Type B pancreatic cell (in vitro differentiated cells): ENCODE results near the gene CLCN6. TPM values are rescaled to one million over a fixed set of nuclear protein-coding genes. Genes with fewer than 3 reads are reported as not detected.

Source experiments
- DNase-seq: peaks from one replicate; pipeline ENCODE4 v3.0.0; 2021; ENCODE audit warnings: mixed read lengths; ENCODE audit not compliant: unreplicated experiment; ENCODE audit errors: extremely low spot score
- H3K27ac Mint-ChIP-seq: 2 replicates; pipeline ENCODE4 v1.8.0; 2021; ENCODE audit warnings: mild to moderate bottlenecking, mixed read lengths
- H3K27me3 Mint-ChIP-seq: 2 replicates; pipeline ENCODE4 v1.8.0; 2021; ENCODE audit warnings: mixed read lengths
- H3K36me3 Mint-ChIP-seq: 2 replicates; pipeline ENCODE4 v1.8.0; 2021; ENCODE audit warnings: mixed read lengths
- H3K4me1 Mint-ChIP-seq: one replicate; pipeline ENCODE4 v1.8.0; 2021; ENCODE audit warnings: mixed read lengths; ENCODE audit not compliant: unreplicated experiment
- H3K4me3 Mint-ChIP-seq: 2 replicates; pipeline ENCODE4 v1.8.0; 2021; ENCODE audit warnings: mild to moderate bottlenecking, mixed read lengths
- H3K9me3 Mint-ChIP-seq: 2 replicates; pipeline ENCODE4 v1.8.0; 2021; ENCODE audit warnings: mixed read lengths
- CTCF ChIP-seq: fragments of 200-600 bp; sonication (generic); conservative IDR thresholded peaks from 2 replicates; pipeline ENCODE4 v1.5.0; 2021; ENCODE audit warnings: antibody characterized with exemption, mild to moderate bottlenecking
- total RNA-seq: library from RNA; stranded (reverse); gene quantifications from 2 replicates; pipeline ENCODE4 v1.2.1, GENCODE V29; 2021; ENCODE audit warnings: low replicate concordance

The CLCN6 gene
- total RNA-seq, 1 donor from 2014 or later = 31.1 TPM

DNA sequence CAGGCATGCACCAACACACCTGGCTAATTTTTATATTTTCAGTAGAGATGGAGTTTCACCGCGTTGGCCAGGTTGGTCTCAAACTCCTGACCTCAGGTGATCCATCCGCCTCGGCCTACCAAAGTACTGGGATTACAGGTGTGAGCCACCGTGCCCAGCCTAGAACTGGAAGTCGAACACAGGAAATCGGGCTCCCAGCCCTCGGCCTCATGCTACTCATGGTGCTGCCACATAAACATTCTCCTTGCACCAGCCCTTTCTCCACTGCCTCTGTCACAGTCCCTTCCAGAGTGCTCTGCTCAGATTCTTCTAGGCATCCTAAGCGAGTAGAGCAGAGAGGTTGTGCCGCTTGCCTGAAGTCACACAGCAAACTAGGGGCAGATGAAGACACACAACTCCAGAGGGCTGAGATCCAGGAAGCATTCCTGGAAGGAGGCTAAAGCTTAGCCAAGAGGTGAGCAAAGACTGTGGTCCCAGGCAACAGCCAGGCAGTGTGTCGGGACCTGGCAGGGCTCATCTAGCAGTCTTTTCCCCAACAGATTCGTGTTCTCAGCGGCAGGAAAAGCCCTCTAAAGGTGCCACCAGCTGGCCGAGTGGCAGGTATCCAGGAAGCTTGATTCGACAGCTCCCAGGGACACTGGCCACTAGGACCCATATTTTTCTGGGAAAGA, 82.3 kb downstream of the CLCN6 start:
- no peaks in the 10 kb centered on the region for H3K9me3 Mint-ChIP-seq

GRCh38 chr1:11888877-11889208, 82.9 kb downstream of the CLCN6 start:
- Mint-ChIP-seq H3K36me3 (no peaks in the 10 kb centered on the region), H3K9me3 (no peaks in the 10 kb centered on the region), H3K4me3 (no peak overlapping the region), H3K27ac (no peak overlapping the region), H3K4me1 (peaks cover 9% of the 10 kb centered on the region), H3K27me3 (peaks cover 10% of the 10 kb centered on the region)
- no peak for DNase-seq
- TF ChIP-seq CTCF = no peak

More for the DNA sequence above, 82.3 kb downstream of the CLCN6 start:
- DNase-seq = no peak
- H3K36me3 Mint-ChIP-seq = no peaks in the 10 kb centered on the region
- H3K4me1 Mint-ChIP-seq = peaks cover 9% of the 10 kb centered on the region
- peaks cover 8% of the 10 kb centered on the region for H3K27me3 Mint-ChIP-seq
- no peak overlapping the region for H3K4me3 Mint-ChIP-seq
- TF ChIP-seq CTCF = no peak
- no peak overlapping the region for H3K27ac Mint-ChIP-seq

DNA sequence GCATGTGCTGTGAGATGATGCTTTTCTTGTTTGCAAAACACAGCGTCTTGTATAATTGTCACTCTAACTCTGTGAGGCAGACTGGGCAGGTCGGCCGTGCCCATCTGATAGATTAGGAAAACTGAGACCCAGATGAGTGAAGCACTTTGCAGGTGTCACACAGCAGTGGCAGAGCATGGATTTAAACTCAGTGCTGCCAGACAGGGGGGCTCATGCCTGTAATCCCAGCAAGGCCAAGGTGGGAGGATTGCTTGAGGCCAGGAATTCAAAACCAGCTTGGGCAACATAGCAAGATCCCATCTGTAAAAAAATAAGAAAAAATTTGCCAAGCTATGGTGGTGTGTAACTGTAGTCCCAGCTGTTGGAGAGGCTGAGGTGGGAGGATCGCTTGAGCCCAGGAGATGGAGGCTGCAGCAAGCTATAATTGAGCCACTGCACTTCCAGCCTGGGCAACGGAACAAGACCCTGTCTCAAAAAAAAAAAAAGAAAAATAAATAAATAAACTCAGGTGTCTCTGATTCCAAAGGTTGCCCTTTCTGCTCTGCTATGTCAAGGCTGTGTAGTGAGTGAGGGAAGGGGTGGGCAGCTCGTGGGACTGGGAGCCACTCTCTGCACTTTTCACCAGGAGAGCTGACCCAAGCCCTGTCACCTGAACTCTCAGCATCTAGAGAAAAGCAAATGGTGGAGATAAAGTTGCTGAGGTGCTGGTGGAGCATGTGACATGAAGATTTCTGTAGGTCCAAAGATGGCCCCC, 85.6 kb downstream of the CLCN6 start:
- no peak overlapping the region for H3K27ac Mint-ChIP-seq
- H3K4me3 Mint-ChIP-seq = no peak overlapping the region
- H3K27me3 Mint-ChIP-seq = peaks cover 12% of the 10 kb centered on the region
- H3K4me1 Mint-ChIP-seq = peaks cover 9% of the 10 kb centered on the region
- H3K36me3 Mint-ChIP-seq = no peaks in the 10 kb centered on the region
- TF ChIP-seq CTCF = no peak
- H3K9me3 Mint-ChIP-seq = no peaks in the 10 kb centered on the region
- no peak for DNase-seq

Other genes with a start within 250 kb of the CLCN6 start
- gene FBXO2, start 151.8 kb upstream of the CLCN6 start, total RNA-seq = 5.9 and 7.4 TPM in 2 replicates
- gene FBXO44, start 151.3 kb upstream of the CLCN6 start, total RNA-seq = 14.1 and 24.8 TPM in 2 replicates
- 4.3 and 6.5 TPM in 2 replicates for gene FBXO6, start 142.0 kb upstream of the CLCN6 start, total RNA-seq
- 45.0 and 70.7 TPM in 2 replicates for gene MAD2L2, start 125.0 kb upstream of the CLCN6 start, total RNA-seq
- 1.1 and 13.5 TPM in 2 replicates for gene DRAXIN, start 114.5 kb upstream of the CLCN6 start, total RNA-seq
- gene AGTRAP, start 70.1 kb upstream of the CLCN6 start, total RNA-seq = 38.0 and 38.6 TPM in 2 replicates
- gene C1orf167, start 44.0 kb upstream of the CLCN6 start, total RNA-seq = 0.40 TPM in 1 of 2 replicates, not detected in the other
- gene MTHFR, start 227 bp upstream of the CLCN6 start, total RNA-seq = 30.1 and 33.4 TPM in 2 replicates
- gene NPPA, start 41.6 kb downstream of the CLCN6 start, total RNA-seq = not detected in 2 replicates
- gene NPPB, start 52.8 kb downstream of the CLCN6 start, total RNA-seq = 0.71 and 1.7 TPM in 2 replicates
- gene KIAA2013, start 120.2 kb downstream of the CLCN6 start, total RNA-seq = 39.5 and 50.3 TPM in 2 replicates
- 81.8 and 110 TPM in 2 replicates for gene PLOD1, start 128.5 kb downstream of the CLCN6 start, total RNA-seq
- gene MFN2, start 174.3 kb downstream of the CLCN6 start, total RNA-seq = 71.4 and 72.3 TPM in 2 replicates
- 24.0 and 37.6 TPM in 2 replicates for gene MIIP, start 213.3 kb downstream of the CLCN6 start, total RNA-seq